ENCODE results near the gene GCFC2. TPM values are rescaled to one million over a fixed set of nuclear protein-coding genes. Genes with fewer than 3 reads are reported as not detected.
A peak's percentile ranks its signal among the peaks of the same experiment; 100 is the strongest.
"Not testable (repeated sequence)": the region's sequence is repeated elsewhere in the genome, so short reads cannot be mapped to it uniquely, and the experiment has no call there.

GCFC2 gene
- total and polyA plus RNA-seq, 2 experiments from 2014 or later: 15.5 to 28.8 TPM

DNA sequence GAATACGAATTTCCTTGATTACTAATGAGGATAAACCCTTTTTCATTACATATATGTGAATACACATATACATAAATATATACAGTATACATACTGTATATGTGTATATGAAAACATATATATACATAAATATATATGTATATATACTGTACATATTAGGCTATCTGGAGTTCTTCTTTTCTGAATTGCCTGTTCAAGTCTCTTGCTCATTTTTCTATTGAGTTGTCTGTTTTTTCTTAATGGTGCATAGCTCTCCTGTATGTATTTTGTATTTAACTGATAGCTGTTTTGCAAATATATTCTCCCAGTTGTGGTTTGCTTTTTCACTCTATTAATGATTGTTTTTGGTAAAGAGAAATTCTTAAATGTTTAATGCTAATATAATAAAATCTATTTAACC lies 8.9 kb upstream of the GCFC2 start:
- Histone ChIP-seq H3K36me3 (replicated peaks; ENCODE audit: insufficient read depth, low read depth) (no peaks in the 10 kb centered on the region), H3K27me3 (no peaks in the 10 kb centered on the region), H3K9me2 (replicated peaks; ENCODE audit: insufficient read depth) (no peaks in the 10 kb centered on the region), H4K20me1 (ENCODE audit: insufficient read depth, poor library complexity, severe bottlenecking) (no peaks in the 10 kb centered on the region), H3K27ac (no peak overlapping the region), H3K4me1 (ENCODE audit: insufficient read depth) (no peaks in the 10 kb centered on the region), H2AFZ (no peak overlapping the region), H3K4me2 (no peak overlapping the region), H3K4me3 (no peak overlapping the region), H3K79me2 (no peaks in the 10 kb centered on the region), H3K9me3 (ENCODE audit: low read depth) (no peaks in the 10 kb centered on the region)
- DNase-seq (ENCODE audit: low spot score): no peak
- WGBS (ENCODE audit: low lambda C conversion rate, missing lambda C conversion rate): 93% methylated on average over 1 of the region's 1 CpG
- no peak for TF ChIP-seq EZH2phosphoT487 (IDR thresholded peaks at IDR 0.05; ENCODE audit: low read depth, severe bottlenecking, unreplicated experiment)
- no peak for TF ChIP-seq EZH2 (IDR thresholded peaks at IDR 0.05; ENCODE audit: borderline replicate concordance)
- TF ChIP-seq, protein P1, sequence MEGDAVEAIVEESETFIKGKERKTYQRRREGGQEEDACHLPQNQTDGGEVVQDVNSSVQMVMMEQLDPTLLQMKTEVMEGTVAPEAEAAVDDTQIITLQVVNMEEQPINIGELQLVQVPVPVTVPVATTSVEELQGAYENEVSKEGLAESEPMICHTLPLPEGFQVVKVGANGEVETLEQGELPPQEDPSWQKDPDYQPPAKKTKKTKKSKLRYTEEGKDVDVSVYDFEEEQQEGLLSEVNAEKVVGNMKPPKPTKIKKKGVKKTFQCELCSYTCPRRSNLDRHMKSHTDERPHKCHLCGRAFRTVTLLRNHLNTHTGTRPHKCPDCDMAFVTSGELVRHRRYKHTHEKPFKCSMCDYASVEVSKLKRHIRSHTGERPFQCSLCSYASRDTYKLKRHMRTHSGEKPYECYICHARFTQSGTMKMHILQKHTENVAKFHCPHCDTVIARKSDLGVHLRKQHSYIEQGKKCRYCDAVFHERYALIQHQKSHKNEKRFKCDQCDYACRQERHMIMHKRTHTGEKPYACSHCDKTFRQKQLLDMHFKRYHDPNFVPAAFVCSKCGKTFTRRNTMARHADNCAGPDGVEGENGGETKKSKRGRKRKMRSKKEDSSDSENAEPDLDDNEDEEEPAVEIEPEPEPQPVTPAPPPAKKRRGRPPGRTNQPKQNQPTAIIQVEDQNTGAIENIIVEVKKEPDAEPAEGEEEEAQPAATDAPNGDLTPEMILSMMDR (IDR thresholded peaks at IDR 0.05; ENCODE audit: poor library complexity): no peak

DNA sequence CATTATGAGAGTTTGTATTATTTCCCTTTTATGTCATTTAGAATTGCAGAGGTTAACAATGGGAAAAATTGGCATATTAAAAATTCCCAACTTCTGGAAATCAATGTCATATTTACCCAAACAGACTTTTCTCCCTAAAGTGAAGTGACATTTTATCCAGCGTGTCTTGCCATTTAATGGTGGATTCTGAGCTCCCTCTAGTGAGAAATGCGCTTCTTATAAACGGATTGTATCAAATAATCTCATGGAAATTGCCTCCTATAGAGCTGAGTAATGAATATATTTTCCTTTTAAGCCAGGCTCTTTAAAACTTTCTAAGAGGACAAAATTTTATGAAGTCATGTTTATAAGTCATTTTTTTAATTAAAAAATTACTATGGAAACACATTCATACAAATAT lies 5.7 kb upstream of the GCFC2 start:
- H3K4me3 ChIP-seq: no peak overlapping the region
- no peak overlapping the region for H2AFZ ChIP-seq
- no peaks in the 10 kb centered on the region for H3K9me2 ChIP-seq (replicated peaks; ENCODE audit: insufficient read depth)
- WGBS (ENCODE audit: low lambda C conversion rate, missing lambda C conversion rate): 83% methylated on average over 3 of the region's 3 CpGs
- no peaks in the 10 kb centered on the region for H3K79me2 ChIP-seq
- DNase-seq (ENCODE audit: low spot score): no peak
- no peaks in the 10 kb centered on the region for H4K20me1 ChIP-seq (ENCODE audit: insufficient read depth, poor library complexity, severe bottlenecking)
- no peaks in the 10 kb centered on the region for H3K36me3 ChIP-seq (replicated peaks; ENCODE audit: insufficient read depth, low read depth)
- H3K4me2 ChIP-seq: no peak overlapping the region
- no peaks in the 10 kb centered on the region for H3K9me3 ChIP-seq (ENCODE audit: low read depth)
- peaks cover under 1% of the 10 kb centered on the region for H3K4me1 ChIP-seq (ENCODE audit: insufficient read depth)
- H3K27me3 ChIP-seq: no peaks in the 10 kb centered on the region
- no peak overlapping the region for H3K27ac ChIP-seq
- TF ChIP-seq, protein P1 (IDR thresholded peaks at IDR 0.05; ENCODE audit: poor library complexity): no peak
- no peak for TF ChIP-seq EZH2phosphoT487 (IDR thresholded peaks at IDR 0.05; ENCODE audit: low read depth, severe bottlenecking, unreplicated experiment)
- no peak for TF ChIP-seq EZH2 (IDR thresholded peaks at IDR 0.05; ENCODE audit: borderline replicate concordance)

DNA sequence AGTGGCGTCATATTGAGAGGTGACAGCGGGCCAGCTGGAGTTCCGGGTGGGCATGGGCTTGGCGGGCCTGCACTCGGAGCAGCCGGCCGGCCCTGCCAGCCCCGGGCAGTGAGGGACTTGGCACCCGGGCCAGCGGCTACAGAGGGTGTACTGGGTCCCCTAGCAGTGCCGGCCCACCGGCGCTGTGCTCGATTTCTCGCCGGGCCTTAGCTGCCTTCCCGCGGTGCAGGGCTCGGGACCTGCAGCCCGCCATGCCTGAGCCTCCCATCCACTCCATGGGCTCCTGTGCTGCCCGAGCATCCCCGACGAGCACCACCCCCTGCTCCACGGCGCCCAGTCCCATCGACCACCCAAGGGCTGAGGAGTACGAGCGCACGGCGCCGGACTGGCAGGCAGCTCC lies 875 bp upstream of the GCFC2 start:
- not testable (repeated sequence) for H3K9me2 ChIP-seq (replicated peaks; ENCODE audit: insufficient read depth); H3K9me3 ChIP-seq (ENCODE audit: low read depth); H3K4me3 ChIP-seq; H3K27me3 ChIP-seq; H3K4me1 ChIP-seq (ENCODE audit: insufficient read depth); H3K36me3 ChIP-seq (replicated peaks; ENCODE audit: insufficient read depth, low read depth); DNase-seq (ENCODE audit: low spot score); H4K20me1 ChIP-seq (ENCODE audit: insufficient read depth, poor library complexity, severe bottlenecking)
- H3K79me2 ChIP-seq: peaks cover 30% of the 10 kb centered on the region
- peak overlapping the region; percentile 94 for H2AFZ ChIP-seq
- peak overlapping the region; percentile 94 for H3K27ac ChIP-seq
- H3K4me2 ChIP-seq: peak overlapping the region; percentile 82
- WGBS (ENCODE audit: low lambda C conversion rate, missing lambda C conversion rate): 95% methylated on average over 31 of the region's 31 CpGs

DNA sequence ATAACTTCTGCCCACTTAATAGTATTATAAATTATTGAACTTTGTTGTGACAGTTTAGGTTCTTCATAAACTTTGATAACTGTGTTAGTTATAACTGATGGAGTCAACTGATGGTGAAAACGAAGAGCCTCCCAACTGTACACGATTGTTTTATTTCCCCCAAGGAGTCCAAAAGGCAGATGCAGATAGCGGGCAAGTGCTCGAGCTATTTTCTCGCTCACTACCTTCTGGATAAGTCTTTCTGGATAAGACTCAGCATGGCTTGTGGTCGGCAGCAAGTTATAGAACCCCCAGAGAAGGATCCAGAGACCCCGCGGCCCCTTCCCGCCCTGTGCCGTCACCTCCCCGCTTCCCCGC lies 517 bp downstream of the GCFC2 start:
- Histone ChIP-seq H3K4me1 (ENCODE audit: insufficient read depth) (peaks cover 12% of the 10 kb centered on the region), H3K4me2 (peak overlapping the region; percentile 82), H3K79me2 (peaks cover 30% of the 10 kb centered on the region), H3K4me3 (peak overlapping the region; percentile 30), H3K27me3 (no peaks in the 10 kb centered on the region), H3K36me3 (replicated peaks; ENCODE audit: insufficient read depth, low read depth) (no peaks in the 10 kb centered on the region), H2AFZ (peak overlapping the region; percentile 94), H3K27ac (peak overlapping the region; percentile 94), H3K9me3 (ENCODE audit: low read depth) (no peaks in the 10 kb centered on the region), H4K20me1 (ENCODE audit: insufficient read depth, poor library complexity, severe bottlenecking) (no peaks in the 10 kb centered on the region), H3K9me2 (replicated peaks; ENCODE audit: insufficient read depth) (no peaks in the 10 kb centered on the region)
- DNase-seq (ENCODE audit: low spot score): no peak
- 2% methylated on average over 10 of the region's 12 CpGs for WGBS (ENCODE audit: low lambda C conversion rate, missing lambda C conversion rate)
- TF ChIP-seq EZH2phosphoT487 (IDR thresholded peaks at IDR 0.05; ENCODE audit: low read depth, severe bottlenecking, unreplicated experiment) (no peak), EZH2 (IDR thresholded peaks at IDR 0.05; ENCODE audit: borderline replicate concordance) (no peak)
- TF ChIP-seq, protein P1 (IDR thresholded peaks at IDR 0.05; ENCODE audit: poor library complexity): no peak
